ENCODE data around the gene MPHOSPH8.

The MPHOSPH8 gene

GRCh38 chr13:19601749-19602725 is 31.4 kb upstream of the MPHOSPH8 start:
- Histone ChIP-seq H3K27ac (ENCODE audit: low read depth, low read length) (no peak overlapping the region), H3K9me3 (ENCODE audit: control insufficient read depth, insufficient read depth, low read length) (peaks cover 34% of the 10 kb centered on the region), H3K36me3 (ENCODE audit: control insufficient read depth, insufficient read depth, low read length) (no peaks in the 10 kb centered on the region), H3K27me3 (ENCODE audit: control insufficient read depth, insufficient read depth, low read length) (peaks cover 28% of the 10 kb centered on the region), H3K9ac (ENCODE audit: low read depth, low read length) (peak overlapping the region; percentile 13), H3K4me1 (ENCODE audit: control insufficient read depth, insufficient read depth, low read length) (no peaks in the 10 kb centered on the region), H3K4me3 (ENCODE audit: low read depth, low read length) (peak overlapping the region; percentile 66)

- H3K4me3 ChIP-seq (ENCODE audit: low read depth, low read length) = no peak overlapping the region
- H3K27ac ChIP-seq (ENCODE audit: low read depth, low read length) = no peak overlapping the region
- H3K36me3 ChIP-seq (ENCODE audit: control insufficient read depth, insufficient read depth, low read length) = no peaks in the 10 kb centered on the region
- no peaks in the 10 kb centered on the region for H3K4me1 ChIP-seq (ENCODE audit: control insufficient read depth, insufficient read depth, low read length)
- peaks cover 28% of the 10 kb centered on the region for H3K27me3 ChIP-seq (ENCODE audit: control insufficient read depth, insufficient read depth, low read length)
- peaks cover 40% of the 10 kb centered on the region for H3K9me3 ChIP-seq (ENCODE audit: control insufficient read depth, insufficient read depth, low read length)
- no peak overlapping the region for H3K9ac ChIP-seq (ENCODE audit: low read depth, low read length)
Observed at GRCh38 chr13:19604306-19604705, 29.2 kb upstream of the MPHOSPH8 start.

GRCh38 chr13:19605161-19605955 is 28.1 kb upstream of the MPHOSPH8 start:
- Histone ChIP-seq H3K9me3 (ENCODE audit: control insufficient read depth, insufficient read depth, low read length) (peaks cover 41% of the 10 kb centered on the region), H3K4me1 (ENCODE audit: control insufficient read depth, insufficient read depth, low read length) (no peaks in the 10 kb centered on the region), H3K4me3 (ENCODE audit: low read depth, low read length) (no peak overlapping the region), H3K27me3 (ENCODE audit: control insufficient read depth, insufficient read depth, low read length) (peaks cover 28% of the 10 kb centered on the region), H3K27ac (ENCODE audit: low read depth, low read length) (no peak overlapping the region), H3K9ac (ENCODE audit: low read depth, low read length) (no peak overlapping the region), H3K36me3 (ENCODE audit: control insufficient read depth, insufficient read depth, low read length) (no peaks in the 10 kb centered on the region)

DNA sequence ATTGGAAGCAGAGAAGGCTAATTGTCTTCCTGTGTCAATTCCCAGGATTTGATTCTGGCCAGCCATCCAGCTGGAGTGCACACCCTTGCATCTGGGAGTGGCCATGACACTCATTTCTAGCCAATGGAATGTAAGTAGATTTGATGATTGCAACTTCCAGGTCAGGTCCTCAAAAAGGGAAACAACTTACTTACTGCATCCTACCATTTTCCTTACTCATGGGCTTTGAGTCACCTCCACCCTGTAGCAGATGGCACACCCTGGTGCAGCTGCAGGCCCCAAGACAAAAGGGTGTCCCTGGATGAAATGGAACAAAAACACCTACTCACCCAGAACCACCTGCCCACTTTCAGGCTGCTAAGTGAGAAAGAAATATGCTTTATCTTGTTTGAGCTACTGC is 27.3 kb upstream of the MPHOSPH8 start:
- Histone ChIP-seq H3K4me1 (ENCODE audit: control insufficient read depth, insufficient read depth, low read length) (no peaks in the 10 kb centered on the region), H3K27ac (ENCODE audit: low read depth, low read length) (no peak overlapping the region), H3K27me3 (ENCODE audit: control insufficient read depth, insufficient read depth, low read length) (peaks cover 28% of the 10 kb centered on the region), H3K36me3 (ENCODE audit: control insufficient read depth, insufficient read depth, low read length) (no peaks in the 10 kb centered on the region), H3K9me3 (ENCODE audit: control insufficient read depth, insufficient read depth, low read length) (peaks cover 41% of the 10 kb centered on the region), H3K9ac (ENCODE audit: low read depth, low read length) (no peak overlapping the region), H3K4me3 (ENCODE audit: low read depth, low read length) (no peak overlapping the region)

DNA sequence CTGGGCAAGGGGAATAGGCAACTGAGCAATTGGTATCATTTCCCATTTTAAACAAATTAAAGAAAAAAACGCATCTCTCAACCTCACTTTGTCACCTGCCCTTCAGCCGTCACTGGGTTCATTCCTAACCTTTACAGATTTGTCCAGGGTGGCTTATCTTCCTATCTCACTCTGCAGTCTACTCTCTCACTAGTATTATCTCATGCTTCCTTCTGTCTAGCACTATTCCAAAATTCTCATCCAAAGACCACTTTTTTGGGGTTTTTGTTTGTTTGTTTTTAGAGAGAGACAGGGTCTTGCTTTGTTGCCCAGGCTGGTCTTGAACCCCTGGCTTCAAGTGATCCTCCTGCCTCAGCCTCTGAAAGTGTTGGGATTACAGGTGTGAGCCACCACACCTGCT is 26.7 kb upstream of the MPHOSPH8 start:
- Histone ChIP-seq H3K36me3 (ENCODE audit: control insufficient read depth, insufficient read depth, low read length) (no peaks in the 10 kb centered on the region), H3K27ac (ENCODE audit: low read depth, low read length) (no peak overlapping the region), H3K4me3 (ENCODE audit: low read depth, low read length) (no peak overlapping the region), H3K27me3 (ENCODE audit: control insufficient read depth, insufficient read depth, low read length) (peaks cover 22% of the 10 kb centered on the region), H3K4me1 (ENCODE audit: control insufficient read depth, insufficient read depth, low read length) (no peaks in the 10 kb centered on the region), H3K9me3 (ENCODE audit: control insufficient read depth, insufficient read depth, low read length) (peaks cover 41% of the 10 kb centered on the region), H3K9ac (ENCODE audit: low read depth, low read length) (no peak overlapping the region)

GRCh38 chr13:19607523-19608078 is 25.9 kb upstream of the MPHOSPH8 start:
- H3K4me1 ChIP-seq (ENCODE audit: control insufficient read depth, insufficient read depth, low read length) = no peaks in the 10 kb centered on the region
- H3K27me3 ChIP-seq (ENCODE audit: control insufficient read depth, insufficient read depth, low read length) = peaks cover 14% of the 10 kb centered on the region
- no peak overlapping the region for H3K27ac ChIP-seq (ENCODE audit: low read depth, low read length)
- H3K4me3 ChIP-seq (ENCODE audit: low read depth, low read length) = no peak overlapping the region
- H3K36me3 ChIP-seq (ENCODE audit: control insufficient read depth, insufficient read depth, low read length) = no peaks in the 10 kb centered on the region
- no peak overlapping the region for H3K9ac ChIP-seq (ENCODE audit: low read depth, low read length)
- H3K9me3 ChIP-seq (ENCODE audit: control insufficient read depth, insufficient read depth, low read length) = peaks cover 41% of the 10 kb centered on the region

DNA sequence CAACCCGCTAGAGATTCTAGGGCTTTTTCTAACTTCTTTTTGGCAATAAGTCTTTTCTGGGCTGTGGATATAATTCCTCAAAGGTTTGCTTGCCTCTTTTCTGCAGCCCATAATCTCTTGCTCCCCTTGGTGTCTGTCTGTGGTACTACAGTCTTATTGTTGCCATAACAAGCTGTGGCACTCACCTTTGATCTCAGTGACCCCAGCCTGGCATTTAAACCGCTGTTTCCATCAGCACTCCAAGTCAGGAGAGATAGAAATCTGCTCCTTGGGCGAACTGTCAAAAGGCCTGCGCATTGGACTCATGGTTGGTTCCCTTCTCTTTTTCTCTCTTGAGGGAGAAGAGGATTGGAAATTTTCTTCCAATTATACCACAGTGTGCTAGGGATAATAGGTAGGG is 14.5 kb upstream of the MPHOSPH8 start:
- Histone ChIP-seq H3K4me3 (ENCODE audit: low read depth, low read length) (no peak overlapping the region), H3K27me3 (ENCODE audit: control insufficient read depth, insufficient read depth, low read length) (no peaks in the 10 kb centered on the region), H3K9ac (ENCODE audit: low read depth, low read length) (no peak overlapping the region), H3K36me3 (ENCODE audit: control insufficient read depth, insufficient read depth, low read length) (no peaks in the 10 kb centered on the region), H3K4me1 (ENCODE audit: control insufficient read depth, insufficient read depth, low read length) (no peaks in the 10 kb centered on the region), H3K9me3 (ENCODE audit: control insufficient read depth, insufficient read depth, low read length) (peaks cover 36% of the 10 kb centered on the region), H3K27ac (ENCODE audit: low read depth, low read length) (no peak overlapping the region)

DNA sequence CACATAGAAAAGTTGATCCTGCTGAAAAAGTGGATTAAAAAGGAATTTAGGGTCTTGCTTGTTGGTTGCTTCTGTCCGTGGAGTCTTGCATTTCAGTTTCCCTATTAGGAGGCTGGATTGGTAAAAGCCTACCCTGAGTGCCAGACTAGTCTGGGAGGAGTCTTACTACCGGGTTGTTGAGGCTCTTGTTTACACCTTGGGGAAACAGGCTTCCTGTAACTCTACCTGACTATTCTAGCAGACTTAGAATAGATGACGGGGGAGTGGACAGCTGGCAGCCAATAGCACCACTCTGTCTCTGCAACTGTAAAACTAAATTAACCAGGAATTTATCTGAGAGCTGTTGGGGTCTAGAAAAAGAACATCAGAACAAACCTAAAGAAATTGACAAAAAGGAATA is 11.3 kb upstream of the MPHOSPH8 start:
- H3K9me3 ChIP-seq (ENCODE audit: control insufficient read depth, insufficient read depth, low read length) = peaks cover 42% of the 10 kb centered on the region
- no peaks in the 10 kb centered on the region for H3K27me3 ChIP-seq (ENCODE audit: control insufficient read depth, insufficient read depth, low read length)
- H3K27ac ChIP-seq (ENCODE audit: low read depth, low read length) = no peak overlapping the region
- no peak overlapping the region for H3K9ac ChIP-seq (ENCODE audit: low read depth, low read length)
- no peaks in the 10 kb centered on the region for H3K36me3 ChIP-seq (ENCODE audit: control insufficient read depth, insufficient read depth, low read length)
- no peaks in the 10 kb centered on the region for H3K4me1 ChIP-seq (ENCODE audit: control insufficient read depth, insufficient read depth, low read length)
- H3K4me3 ChIP-seq (ENCODE audit: low read depth, low read length) = no peak overlapping the region

GRCh38 chr13:19624265-19624664 is 9.2 kb upstream of the MPHOSPH8 start:
- no peak overlapping the region for H3K27ac ChIP-seq (ENCODE audit: low read depth, low read length)
- no peaks in the 10 kb centered on the region for H3K27me3 ChIP-seq (ENCODE audit: control insufficient read depth, insufficient read depth, low read length)
- no peaks in the 10 kb centered on the region for H3K4me1 ChIP-seq (ENCODE audit: control insufficient read depth, insufficient read depth, low read length)
- H3K9me3 ChIP-seq (ENCODE audit: control insufficient read depth, insufficient read depth, low read length) = peaks cover 31% of the 10 kb centered on the region; the same call in 1 of the 2 replicates
- H3K36me3 ChIP-seq (ENCODE audit: control insufficient read depth, insufficient read depth, low read length) = no peaks in the 10 kb centered on the region
- no peak overlapping the region for H3K4me3 ChIP-seq (ENCODE audit: low read depth, low read length)
- no peak overlapping the region for H3K9ac ChIP-seq (ENCODE audit: low read depth, low read length)

GRCh38 chr13:19632915-19633478 is 462 bp upstream of the MPHOSPH8 start:
- Histone ChIP-seq H3K9ac (ENCODE audit: low read depth, low read length) (no peak overlapping the region; the same call in 1 of the 2 replicates), H3K27me3 (ENCODE audit: control insufficient read depth, insufficient read depth, low read length) (no peaks in the 10 kb centered on the region), H3K27ac (ENCODE audit: low read depth, low read length) (peak overlapping the region; percentile 68)

More at GRCh38 chr13:19632915-19633478, 462 bp upstream of the MPHOSPH8 start:
- Histone ChIP-seq H3K4me1 (ENCODE audit: control insufficient read depth, insufficient read depth, low read length) (peaks cover 16% of the 10 kb centered on the region), H3K4me3 (ENCODE audit: low read depth, low read length) (peak overlapping the region; percentile 98), H3K9me3 (ENCODE audit: control insufficient read depth, insufficient read depth, low read length) (peaks cover 11% of the 10 kb centered on the region; the same call in 1 of the 2 replicates), H3K36me3 (ENCODE audit: control insufficient read depth, insufficient read depth, low read length) (no peaks in the 10 kb centered on the region)

Data from HUES48 (cell line).